Measurements from ENCODE around the gene NCAM1.

DNA sequence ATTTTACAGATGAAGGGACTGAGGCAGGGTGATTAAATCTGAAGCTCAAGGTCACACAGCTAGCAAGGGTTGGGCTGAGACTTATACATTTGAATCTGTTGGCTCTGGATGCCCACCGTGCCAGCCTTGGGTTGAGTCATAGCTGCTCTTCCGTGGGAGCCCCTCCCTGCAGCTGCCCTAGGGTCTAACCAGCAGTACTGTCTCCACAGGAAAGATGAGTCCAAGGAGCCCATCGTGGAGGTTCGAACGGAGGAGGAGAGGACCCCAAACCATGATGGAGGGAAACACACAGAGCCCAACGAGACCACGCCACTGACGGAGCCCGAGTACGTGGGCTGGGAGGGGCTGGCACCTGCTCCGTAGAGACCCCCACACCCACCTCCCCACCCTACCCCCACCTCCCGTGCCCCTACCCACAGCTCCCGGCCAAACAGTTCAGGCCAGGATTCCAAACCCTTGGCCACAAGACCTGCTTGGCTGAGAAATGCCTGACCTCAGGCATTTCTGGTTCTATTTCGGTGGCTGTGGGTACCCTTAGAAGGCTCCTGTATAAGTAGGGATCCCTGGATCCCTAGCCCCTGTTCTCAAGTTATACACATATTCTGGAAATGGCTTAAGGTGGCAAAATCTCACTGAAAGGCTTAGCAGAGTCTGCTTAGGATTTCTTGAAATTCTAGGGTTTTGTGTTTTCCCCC is 310.5 kb downstream of the NCAM1 start:
- TF ChIP-seq, protein P1, sequence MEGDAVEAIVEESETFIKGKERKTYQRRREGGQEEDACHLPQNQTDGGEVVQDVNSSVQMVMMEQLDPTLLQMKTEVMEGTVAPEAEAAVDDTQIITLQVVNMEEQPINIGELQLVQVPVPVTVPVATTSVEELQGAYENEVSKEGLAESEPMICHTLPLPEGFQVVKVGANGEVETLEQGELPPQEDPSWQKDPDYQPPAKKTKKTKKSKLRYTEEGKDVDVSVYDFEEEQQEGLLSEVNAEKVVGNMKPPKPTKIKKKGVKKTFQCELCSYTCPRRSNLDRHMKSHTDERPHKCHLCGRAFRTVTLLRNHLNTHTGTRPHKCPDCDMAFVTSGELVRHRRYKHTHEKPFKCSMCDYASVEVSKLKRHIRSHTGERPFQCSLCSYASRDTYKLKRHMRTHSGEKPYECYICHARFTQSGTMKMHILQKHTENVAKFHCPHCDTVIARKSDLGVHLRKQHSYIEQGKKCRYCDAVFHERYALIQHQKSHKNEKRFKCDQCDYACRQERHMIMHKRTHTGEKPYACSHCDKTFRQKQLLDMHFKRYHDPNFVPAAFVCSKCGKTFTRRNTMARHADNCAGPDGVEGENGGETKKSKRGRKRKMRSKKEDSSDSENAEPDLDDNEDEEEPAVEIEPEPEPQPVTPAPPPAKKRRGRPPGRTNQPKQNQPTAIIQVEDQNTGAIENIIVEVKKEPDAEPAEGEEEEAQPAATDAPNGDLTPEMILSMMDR (IDR thresholded peaks at IDR 0.05; ENCODE audit: insufficient read depth, low read length, poor library complexity, severe bottlenecking): no peak
- no peak for TF ChIP-seq EZH2phosphoT487 (conservative IDR thresholded peaks at IDR 0.05; ENCODE audit: low read length)

Data from SU-DHL-6 (cell line).